Effector CD8-positive, alpha-beta T cell (primary cell): ENCODE results near the gene SLC25A11.
"Not testable (repeated sequence)": the region's sequence is repeated elsewhere in the genome, so short reads cannot be mapped to it uniquely, and the experiment has no call there.

Source experiments
- DNase-seq: peaks from one replicate; lab custom pipeline; 2025; lab: John Stamatoyannopoulos, UW

Gene SLC25A11

GRCh38 chr17:4920351-4921048, 19.3 kb downstream of the SLC25A11 start:
- DNase-seq = no peak

GRCh38 chr17:4919511-4920047, 20.3 kb downstream of the SLC25A11 start:
- no peak for DNase-seq

GRCh38 chr17:4914551-4914950, 25.3 kb downstream of the SLC25A11 start:
- not testable (repeated sequence) for DNase-seq

- DNase-seq = no peak
These were observed 25.9 kb downstream of the SLC25A11 start for GRCh38 chr17:4913994-4914393.

- peak; percentile 46 for DNase-seq
These were observed 30.9 kb downstream of the SLC25A11 start for GRCh38 chr17:4908711-4909496.

GRCh38 chr17:4908301-4908700, 31.5 kb downstream of the SLC25A11 start:
- no peak for DNase-seq

GRCh38 chr17:4906642-4907041, 33.2 kb downstream of the SLC25A11 start:
- DNase-seq = not testable (repeated sequence)

- DNase-seq = peak; percentile 69
These were observed 36.6 kb downstream of the SLC25A11 start, which contains the start of gene CHRNE for GRCh38 chr17:4903051-4903818. TSS of gene CHRNE (minus strand) at chr17:4903098. CDS start at chr17:4903063, 35 bp downstream.

- DNase-seq = no peak
These were observed 37.3 kb downstream of the SLC25A11 start for GRCh38 chr17:4902540-4902939.

GRCh38 chr17:4901648-4902344, 38.0 kb downstream of the SLC25A11 start:
- peak; percentile 20 for DNase-seq

- no peak for DNase-seq
These were observed 38.7 kb downstream of the SLC25A11 start for GRCh38 chr17:4901108-4901647.

GRCh38 chr17:4900231-4901107, 39.4 kb downstream of the SLC25A11 start:
- DNase-seq = peak; percentile 45

- peak; percentile 95 for DNase-seq
These were observed 40.3 kb downstream of the SLC25A11 start, which contains the start of gene C17orf107 for GRCh38 chr17:4899341-4900230. TSS of gene C17orf107 (plus strand) at chr17:4899536. CDS start at chr17:4899763, 227 bp downstream.

GRCh38 chr17:4898927-4899326, 40.9 kb downstream of the SLC25A11 start:
- no peak for DNase-seq

- no peak for DNase-seq
These were observed 41.5 kb downstream of the SLC25A11 start for GRCh38 chr17:4898351-4898750.

- no peak for DNase-seq
These were observed 42.1 kb downstream of the SLC25A11 start for GRCh38 chr17:4897785-4898184.

- no peak for DNase-seq
These were observed 42.6 kb downstream of the SLC25A11 start for GRCh38 chr17:4897198-4897687.

- DNase-seq = no peak
These were observed 43.3 kb downstream of the SLC25A11 start for GRCh38 chr17:4896332-4897197.
